GM12891 (cell line): ENCODE data around the gene TRIM7.

ENCODE experiments used
- POLR2A ChIP-seq: IDR thresholded peaks from 2 replicates; pipeline ENCODE4 v1.6.1; 2011; ENCODE audit warnings: low read depth, low read length, control low read depth
- POLR2AphosphoS5 ChIP-seq: IDR thresholded peaks from 2 replicates; pipeline ENCODE4 v1.6.1; 2011; ENCODE audit warnings: low read depth, low read length, control low read depth
- SPI1 ChIP-seq: IDR thresholded peaks from 2 replicates; pipeline ENCODE4 v1.6.1; 2011; ENCODE audit warnings: low read depth, low read length, control low read depth
- TAF1 ChIP-seq: IDR thresholded peaks from 2 replicates; pipeline ENCODE4 v1.6.1; 2011; ENCODE audit warnings: low read depth, low read length, control low read depth

DNA sequence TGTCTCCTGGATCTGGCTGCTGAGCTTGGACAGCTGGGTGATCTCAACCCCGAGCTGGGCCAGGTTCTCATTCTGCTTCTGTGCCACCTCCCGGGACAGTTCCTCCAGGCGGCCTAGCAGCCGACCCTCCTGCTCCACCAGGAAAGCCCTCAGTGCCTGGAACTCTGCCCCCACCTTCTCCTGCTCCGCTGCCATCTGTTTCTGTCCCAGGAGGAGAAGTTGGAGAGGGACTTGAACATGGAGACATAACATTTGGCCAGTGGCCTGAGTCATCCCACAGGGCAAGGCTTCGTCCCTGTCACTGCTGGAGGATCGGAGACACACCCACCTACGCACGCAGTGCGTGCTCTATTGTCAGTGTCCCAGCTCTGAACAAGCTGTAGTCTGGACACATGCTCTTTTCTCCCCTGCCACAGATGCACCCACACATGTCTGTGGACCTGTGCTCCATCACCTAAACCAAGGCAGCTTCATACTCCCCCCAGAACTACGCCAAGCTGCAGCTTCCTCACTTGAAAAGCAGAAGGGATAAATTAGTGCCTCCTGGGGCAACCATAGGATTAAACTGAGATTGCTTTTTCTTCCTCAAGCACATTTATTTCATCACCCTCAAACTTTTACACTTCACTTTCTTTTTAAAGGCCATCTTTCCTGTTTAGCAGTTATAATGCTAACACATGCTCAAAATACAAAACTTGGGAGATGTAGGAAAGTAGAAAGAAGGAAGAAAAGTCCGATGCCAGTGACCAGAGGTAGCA lies 4.9 kb downstream of the TRIM7 start:
- no peak for TF ChIP-seq TAF1
- TF ChIP-seq POLR2A: no peak
- TF ChIP-seq SPI1: no peak
- no peak for TF ChIP-seq POLR2AphosphoS5
